ENCODE measurements around the gene SQSTM1. TPM values are rescaled to one million over a fixed set of nuclear protein-coding genes. Genes with fewer than 3 reads are reported as not detected.
"Not testable (repeated sequence)": the region's sequence is repeated elsewhere in the genome, so short reads cannot be mapped to it uniquely, and the experiment has no call there.

SQSTM1 gene
- 100 to 1,000 TPM in 2 of 3 donors, 10 to 100 TPM in 1; 82.0 to 129 (median 104) TPM for polyA plus RNA-seq (ENCODE audit: insufficient read length in 3 of 3)
- long read RNA-seq, donor 1, transcript SQSTM1-202 (8 exons, 2,986 nt): major isoform, 12 of 189 reads
- long read RNA-seq, donor 1, partial matches to known transcripts: 161 of 189 reads
- long read RNA-seq, donor 1, other reads (novel, unspliced or antisense): 15 of 189 reads
- long read RNA-seq, donor 2, transcript SQSTM1-202 (8 exons, 2,986 nt): major isoform, 9 of 154 reads
- long read RNA-seq, donor 2, partial matches to known transcripts: 137 of 154 reads
- long read RNA-seq, donor 2, other reads (novel, unspliced or antisense): 6 of 154 reads
- long read RNA-seq, donor 3, transcript SQSTM1-202 (8 exons, 2,986 nt): major isoform, 29 of 173 reads
- long read RNA-seq, donor 3, partial matches to known transcripts: 132 of 173 reads
- long read RNA-seq, donor 3, other reads (novel, unspliced or antisense): 10 of 173 reads
- long read RNA-seq, donor 4, transcript SQSTM1-202 (8 exons, 2,986 nt): major isoform, 26 of 255 reads
- long read RNA-seq, donor 4, partial matches to known transcripts: 202 of 255 reads
- long read RNA-seq, donor 4, other reads (novel, unspliced or antisense): 27 of 255 reads
- long read RNA-seq, donor 5: 0 reads
- long read RNA-seq, donor 6, transcript SQSTM1-202 (8 exons, 2,986 nt): major isoform, 11 of 26 reads
- long read RNA-seq, donor 6, partial matches to known transcripts: 14 of 26 reads
- long read RNA-seq, donor 6, other reads (novel, unspliced or antisense): 0 of 26 reads
- long read RNA-seq, donor 7, transcript SQSTM1-202 (8 exons, 2,986 nt): major isoform, 17 of 280 reads
- long read RNA-seq, donor 7, partial matches to known transcripts: 256 of 280 reads
- long read RNA-seq, donor 7, other reads (novel, unspliced or antisense): 5 of 280 reads
- long read RNA-seq, donor 8: 0 reads
- long read RNA-seq, donor 9, transcript SQSTM1-202 (8 exons, 2,986 nt): major isoform, 11 of 25 reads
- long read RNA-seq, donor 9, transcript SQSTM1-210 (3 exons, 921 nt): minor isoform, 5 of 25 reads
- long read RNA-seq, donor 9, partial matches to known transcripts: 6 of 25 reads
- long read RNA-seq, donor 9, other reads (novel, unspliced or antisense): 0 of 25 reads
- long read RNA-seq, donor 10, transcript SQSTM1-202 (8 exons, 2,986 nt): major isoform, 17 of 35 reads
- long read RNA-seq, donor 10, partial matches to known transcripts: 16 of 35 reads
- long read RNA-seq, donor 10, other reads (novel, unspliced or antisense): 0 of 35 reads
- long read RNA-seq, donor 11, transcript SQSTM1-202 (8 exons, 2,986 nt): major isoform, 15 of 17 reads
- long read RNA-seq, donor 11, partial matches to known transcripts: 0 of 17 reads
- long read RNA-seq, donor 11, other reads (novel, unspliced or antisense): 0 of 17 reads
- long read RNA-seq, donor 12, transcript SQSTM1-202 (8 exons, 2,986 nt): major isoform, 18 of 19 reads
- long read RNA-seq, donor 12, partial matches to known transcripts: 0 of 19 reads
- long read RNA-seq, donor 12, other reads (novel, unspliced or antisense): 0 of 19 reads
- long read RNA-seq, donor 13: 0 reads
- long read RNA-seq, donor 14, transcript SQSTM1-202 (8 exons, 2,986 nt): major isoform, 14 of 27 reads
- long read RNA-seq, donor 14, partial matches to known transcripts: 9 of 27 reads
- long read RNA-seq, donor 14, other reads (novel, unspliced or antisense): 0 of 27 reads
- long read RNA-seq, donor 15, transcript SQSTM1-202 (8 exons, 2,986 nt): major isoform, 8 of 9 reads
- long read RNA-seq, donor 15, partial matches to known transcripts: 0 of 9 reads
- long read RNA-seq, donor 15, other reads (novel, unspliced or antisense): 0 of 9 reads
- long read RNA-seq, donor 16, transcript SQSTM1-202 (8 exons, 2,986 nt): major isoform, 49 of 82 reads
- long read RNA-seq, donor 16, partial matches to known transcripts: 27 of 82 reads
- long read RNA-seq, donor 16, other reads (novel, unspliced or antisense): 5 of 82 reads

- peak in 8 of 11 donors; percentile 72 to 88 (median 81) for DNase-seq (ENCODE audit: extremely low read depth in 1 of 11, low read depth in 9 of 11, low spot score in 4 of 11)
These were observed at the start of gene SQSTM1 for GRCh38 chr5:179820483-179821297. TSS of gene SQSTM1 (plus strand) at chr5:179820905. CDS start at chr5:179820937, 32 bp downstream.

GRCh38 chr5:179771311-179771895 lies 49.3 kb upstream of the SQSTM1 start:
- DNase-seq (ENCODE audit: extremely low read depth in 1 of 11, low read depth in 9 of 11, low spot score in 4 of 11): no peak

DNA sequence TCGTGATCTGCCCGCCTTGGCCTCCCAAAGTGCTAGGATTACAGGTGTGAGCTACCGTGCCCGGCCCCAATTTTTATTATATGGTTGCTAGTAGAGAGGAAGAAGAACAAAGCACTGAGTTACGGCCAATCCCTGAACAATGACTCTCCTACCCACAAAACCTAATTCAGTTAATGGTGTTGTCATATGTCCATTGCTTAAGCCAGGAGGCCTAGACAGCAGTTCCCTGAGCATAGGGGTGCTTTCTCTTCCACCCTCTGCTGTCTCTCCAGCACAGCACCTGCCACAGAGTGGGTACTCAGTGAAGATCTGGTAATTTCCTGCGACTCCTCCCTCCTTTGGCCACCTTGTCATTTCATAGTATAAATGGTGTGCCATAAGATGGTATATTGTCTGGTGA lies 48.4 kb upstream of the SQSTM1 start:
- DNase-seq (ENCODE audit: extremely low read depth in 1 of 11, low read depth in 9 of 11, low spot score in 4 of 11): no peak

- DNase-seq (ENCODE audit: extremely low read depth in 1 of 11, low read depth in 9 of 11, low spot score in 4 of 11): no peak
These were observed 47.0 kb upstream of the SQSTM1 start for GRCh38 chr5:179773686-179774040.

DNA sequence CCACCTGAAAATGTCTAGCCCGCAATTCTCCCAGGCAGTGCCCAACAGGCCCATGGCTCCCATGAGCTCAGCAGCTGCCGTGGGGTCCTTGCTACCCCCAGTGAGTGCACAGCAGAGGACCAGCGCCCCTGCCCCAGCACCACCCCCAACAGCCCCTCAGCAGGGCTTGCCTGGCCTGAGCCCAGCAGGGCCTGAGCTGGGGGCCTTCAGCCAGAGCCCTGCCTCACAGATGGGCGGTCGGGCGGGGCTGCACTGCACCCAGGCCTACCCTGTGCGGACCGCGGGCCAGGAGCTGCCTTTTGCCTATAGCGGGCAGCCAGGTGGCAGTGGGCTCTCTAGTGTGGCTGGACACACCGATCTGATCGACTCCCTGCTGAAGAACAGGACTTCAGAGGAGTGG lies 46.3 kb upstream of the SQSTM1 start:
- DNase-seq (ENCODE audit: extremely low read depth in 1 of 11, low read depth in 9 of 11, low spot score in 4 of 11): no peak

DNA sequence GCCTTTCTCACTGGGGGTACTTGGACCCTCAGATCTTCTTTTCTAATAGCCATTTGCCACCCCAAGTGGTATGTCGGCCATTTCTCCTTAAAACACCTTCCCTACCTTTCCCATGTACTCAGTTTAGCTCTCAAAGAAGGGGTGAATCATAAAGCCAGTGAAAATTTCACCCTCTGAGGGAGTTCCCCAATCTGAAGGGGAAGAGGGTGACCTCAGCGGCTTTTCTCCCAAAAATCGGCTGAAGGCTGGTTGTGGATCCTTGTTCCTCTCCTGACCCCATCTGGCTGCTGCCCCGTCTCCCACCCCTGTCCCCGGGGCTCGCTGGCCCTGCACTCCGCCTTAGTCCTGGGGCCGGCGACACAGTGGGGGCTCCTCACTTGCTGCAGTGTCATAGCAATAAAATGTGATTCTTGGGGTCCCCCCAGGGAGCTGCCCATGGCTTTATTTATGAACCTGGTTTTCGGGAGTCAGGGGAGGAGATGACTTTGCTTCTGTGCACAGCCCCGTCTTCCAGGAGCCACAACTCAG lies 44.2 kb upstream of the SQSTM1 start:
- DNase-seq (ENCODE audit: extremely low read depth in 1 of 11, low read depth in 9 of 11, low spot score in 4 of 11): no peak

DNA sequence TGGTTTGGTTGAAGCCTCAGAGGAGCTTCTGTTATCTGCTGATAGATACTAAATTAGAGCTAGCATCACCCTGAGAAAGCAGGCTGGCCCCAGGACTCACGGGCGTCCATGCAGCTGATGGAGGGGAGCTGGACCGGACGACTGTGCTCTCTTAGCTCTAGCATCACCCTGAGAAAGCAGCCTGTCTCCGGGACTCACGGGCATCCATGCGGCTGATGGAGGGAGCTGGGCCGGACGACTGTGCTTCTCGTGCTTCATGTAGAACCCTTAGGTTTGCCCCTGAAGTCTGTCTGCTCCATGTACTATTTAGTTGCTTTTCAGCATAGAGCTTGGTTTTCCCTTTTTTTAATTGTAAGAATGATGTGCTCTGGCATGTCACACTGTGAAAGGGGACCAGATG lies 43.2 kb upstream of the SQSTM1 start:
- DNase-seq (ENCODE audit: extremely low read depth in 1 of 11, low read depth in 9 of 11, low spot score in 4 of 11): no peak

GRCh38 chr5:179777909-179778308 lies 42.8 kb upstream of the SQSTM1 start:
- DNase-seq (ENCODE audit: extremely low read depth in 1 of 11, low read depth in 9 of 11, low spot score in 4 of 11): no peak

DNA sequence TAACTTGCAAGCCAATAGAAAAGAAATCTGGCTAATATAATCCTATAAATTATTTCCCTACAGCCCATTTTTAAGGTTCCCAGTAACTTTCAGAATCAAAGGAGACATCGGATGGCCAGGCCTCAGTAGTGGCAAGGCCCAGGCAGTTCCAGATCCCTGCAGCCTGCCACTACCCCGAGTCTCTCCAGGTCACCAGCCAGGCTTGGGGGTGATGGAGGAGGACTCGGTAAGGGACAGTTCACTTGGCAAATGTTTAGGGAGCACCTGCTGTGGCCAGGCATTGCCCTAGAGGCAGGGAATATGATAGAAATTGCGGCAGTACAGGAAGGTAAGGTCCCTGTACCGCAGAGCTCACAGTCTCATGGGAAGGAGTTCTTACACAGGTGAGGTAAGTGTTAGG lies 42.1 kb upstream of the SQSTM1 start:
- no peak for DNase-seq (ENCODE audit: extremely low read depth in 1 of 11, low read depth in 9 of 11, low spot score in 4 of 11)

DNA sequence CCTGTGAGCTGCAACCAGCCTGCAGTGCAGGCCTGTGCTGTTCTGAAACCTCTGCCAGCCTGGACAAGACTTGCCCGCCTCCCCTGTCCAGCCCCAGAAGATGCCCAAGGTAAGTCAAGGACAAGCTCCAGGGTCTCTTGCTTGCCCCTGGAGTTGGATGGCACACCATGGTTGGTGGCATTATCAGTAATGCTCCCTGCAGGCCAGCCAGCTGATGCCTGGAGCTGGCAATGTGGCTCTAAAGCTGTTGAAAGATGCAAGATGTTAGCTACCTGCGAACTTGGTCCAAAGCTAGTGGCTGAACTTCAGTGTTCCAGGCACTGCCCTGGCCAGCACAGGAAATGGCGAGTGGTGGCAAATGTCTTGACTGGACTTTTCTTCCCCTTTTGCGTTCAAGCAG lies 40.9 kb upstream of the SQSTM1 start:
- no peak for DNase-seq (ENCODE audit: extremely low read depth in 1 of 11, low read depth in 9 of 11, low spot score in 4 of 11)

DNA sequence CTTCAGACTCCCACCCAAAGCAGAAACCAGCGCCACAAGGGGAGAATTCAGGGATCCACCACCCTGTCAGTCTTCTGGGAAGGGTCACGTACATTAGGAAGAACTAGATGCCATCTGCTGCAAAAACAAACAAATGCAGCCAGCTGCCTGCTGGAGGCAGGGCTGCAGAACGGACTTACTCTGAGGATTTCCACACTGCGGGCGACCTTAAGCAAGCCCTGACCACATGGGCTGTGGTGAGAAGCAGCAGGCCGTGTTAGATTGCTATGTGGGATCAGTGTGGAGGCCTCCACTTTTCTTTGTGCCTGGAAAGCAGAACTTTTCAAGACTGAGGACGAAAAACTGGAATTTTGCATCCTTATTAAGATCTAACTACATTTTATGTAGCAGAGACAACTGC lies 40.3 kb upstream of the SQSTM1 start:
- DNase-seq (ENCODE audit: extremely low read depth in 1 of 11, low read depth in 9 of 11, low spot score in 4 of 11): no peak

DNA sequence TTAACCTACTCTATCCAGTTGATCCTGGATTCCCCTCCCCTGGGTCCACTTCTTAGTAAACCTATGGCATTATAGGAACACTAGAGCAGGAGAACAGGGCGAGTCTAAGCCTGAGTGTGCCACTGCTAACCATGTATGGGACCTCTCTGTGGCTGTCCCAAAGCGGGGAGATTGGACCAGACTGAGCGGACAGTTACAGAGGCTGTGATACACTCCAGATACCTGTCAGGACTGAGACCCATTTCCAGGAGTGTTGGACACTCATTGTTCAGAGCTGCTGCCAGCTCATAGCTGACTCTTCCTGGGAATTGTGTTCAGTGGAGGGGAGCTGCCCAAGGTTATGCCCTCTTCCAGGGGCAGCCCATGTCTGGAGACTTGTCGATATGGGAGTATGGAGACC lies 38.9 kb upstream of the SQSTM1 start:
- no peak for DNase-seq (ENCODE audit: extremely low read depth in 1 of 11, low read depth in 9 of 11, low spot score in 4 of 11)

GRCh38 chr5:179783128-179783527 lies 37.6 kb upstream of the SQSTM1 start:
- DNase-seq (ENCODE audit: extremely low read depth in 1 of 11, low read depth in 9 of 11, low spot score in 4 of 11): no peak

GRCh38 chr5:179786861-179787260 lies 33.8 kb upstream of the SQSTM1 start:
- DNase-seq (ENCODE audit: extremely low read depth in 1 of 11, low read depth in 9 of 11, low spot score in 4 of 11): no peak

DNA sequence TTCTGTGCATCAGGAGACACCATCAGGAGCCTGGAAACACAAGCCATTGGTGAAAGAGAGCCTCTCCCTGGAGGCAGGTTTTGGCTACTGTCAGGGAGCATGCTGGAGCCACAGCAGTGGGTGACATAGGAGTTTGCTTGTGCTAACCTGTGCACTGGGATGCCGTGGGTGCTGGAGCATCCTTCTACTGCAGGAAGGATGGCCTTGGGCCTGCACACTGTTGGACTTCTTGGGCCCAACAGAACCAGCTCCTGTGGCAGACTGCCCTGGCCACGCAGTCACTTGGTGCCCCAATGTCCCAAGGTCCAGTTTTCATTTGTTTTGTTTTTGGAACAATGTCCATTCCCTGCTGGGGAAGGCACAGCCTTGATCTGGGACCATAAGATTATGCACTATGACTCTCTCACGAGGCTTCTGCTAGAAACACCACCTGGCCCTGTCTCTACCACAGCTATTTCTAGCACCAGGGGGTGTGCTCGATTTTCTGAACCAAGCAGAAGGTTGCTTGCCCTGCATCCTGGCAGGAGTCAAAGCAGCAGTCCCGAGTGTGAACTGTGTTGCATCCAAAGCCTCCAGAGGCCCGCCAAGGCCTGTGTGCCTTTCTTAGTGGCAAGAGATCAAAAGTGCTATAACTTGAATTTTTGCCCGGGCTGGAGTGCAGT lies 32.4 kb upstream of the SQSTM1 start:
- no peak for DNase-seq (ENCODE audit: extremely low read depth in 1 of 11, low read depth in 9 of 11, low spot score in 4 of 11)

DNA sequence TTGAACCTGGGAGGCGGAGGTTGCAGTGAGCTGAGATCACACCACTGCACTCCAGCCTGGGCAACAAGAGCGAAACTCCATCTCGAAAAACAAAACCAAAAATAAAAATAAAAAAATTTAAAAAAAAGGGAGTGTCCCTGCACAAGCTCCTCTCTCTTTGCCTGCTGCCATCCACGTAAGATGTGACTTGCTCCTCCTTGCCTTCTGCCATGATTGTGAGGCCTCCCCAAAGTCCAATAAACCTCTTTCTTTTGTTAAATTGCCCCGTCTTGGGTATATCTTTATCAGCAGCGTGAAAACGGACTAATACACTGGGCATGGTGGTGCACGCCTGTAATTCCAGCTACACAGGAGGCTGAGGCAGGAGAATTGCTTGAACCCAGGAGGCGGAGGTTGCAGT lies 31.4 kb upstream of the SQSTM1 start:
- DNase-seq (ENCODE audit: extremely low read depth in 1 of 11, low read depth in 9 of 11, low spot score in 4 of 11): not testable (repeated sequence)
